Measurements from ENCODE around the gene LRFN3.

- TF ChIP-seq CTCF (IDR thresholded peaks at IDR 0.05) (no peak), POLR2A (IDR thresholded peaks at IDR 0.05) (no peak)
These were observed 42.1 kb downstream of the LRFN3 start for GRCh38 chr19:35978271-35978670.

All from testis (tissue), 2 donors.